AG04450 (cell line): ENCODE results near the gene C5orf63. TPM values are rescaled to one million over a fixed set of nuclear protein-coding genes. Genes with fewer than 3 reads are reported as not detected.

ENCODE experiments used
- CTCF ChIA-PET: fragments of 300-600, 350-600 bp; formaldehyde crosslinking; extraction: SDS; loops from one replicate; lab custom pipeline; 2022; ENCODE audit warnings: antibody characterized with exemption, inconsistent platforms; lab: Charles Lee
- POLR2A ChIA-PET: fragments of 350-600 bp; formaldehyde crosslinking; extraction: SDS; loops from one replicate; lab custom pipeline; 2021; ENCODE audit warnings: antibody characterized with exemption, inconsistent platforms; lab: Yijun Ruan, JAX
- DNase-seq: peaks from one replicate; pipeline ENCODE4 v3.0.0-alpha.2; 2011; ENCODE audit warnings: low read depth, low spot score
- H3K27ac ChIP-seq: one replicate; pipeline ENCODE4 v1.5.1; 2012; ENCODE audit warnings: low read depth, low read length, control low read depth
- H3K27me3 ChIP-seq: one replicate; pipeline ENCODE4 v1.6.0; 2012; ENCODE audit warnings: low read length; ENCODE audit not compliant: control insufficient read depth, insufficient read depth
- H3K4me3 ChIP-seq: 2 replicates; pipeline ENCODE4 v1.5.1; 2011; ENCODE audit warnings: mild to moderate bottlenecking, low read depth, low read length, control low read depth
- H3K9me3 ChIP-seq: 2 replicates; pipeline ENCODE4 v1.5.1; 2012; ENCODE audit warnings: low read length; ENCODE audit not compliant: control insufficient read depth, insufficient read depth
- CTCF ChIP-seq: IDR thresholded peaks from 2 replicates; pipeline ENCODE4 v1.5.1; 2011; ENCODE audit warnings: low read depth, low read length, control low read depth, inconsistent platforms
- polyA plus RNA-seq: library from polyadenylated mRNA; depleted of rRNA; stranded (reverse); fragments of >200 nt; gene quantifications from 2 replicates; pipeline ENCODE4 v1.2.3, GENCODE V29; 2011

The C5orf63 gene
- polyA plus RNA-seq, 1 experiment = 2.9 TPM

DNA sequence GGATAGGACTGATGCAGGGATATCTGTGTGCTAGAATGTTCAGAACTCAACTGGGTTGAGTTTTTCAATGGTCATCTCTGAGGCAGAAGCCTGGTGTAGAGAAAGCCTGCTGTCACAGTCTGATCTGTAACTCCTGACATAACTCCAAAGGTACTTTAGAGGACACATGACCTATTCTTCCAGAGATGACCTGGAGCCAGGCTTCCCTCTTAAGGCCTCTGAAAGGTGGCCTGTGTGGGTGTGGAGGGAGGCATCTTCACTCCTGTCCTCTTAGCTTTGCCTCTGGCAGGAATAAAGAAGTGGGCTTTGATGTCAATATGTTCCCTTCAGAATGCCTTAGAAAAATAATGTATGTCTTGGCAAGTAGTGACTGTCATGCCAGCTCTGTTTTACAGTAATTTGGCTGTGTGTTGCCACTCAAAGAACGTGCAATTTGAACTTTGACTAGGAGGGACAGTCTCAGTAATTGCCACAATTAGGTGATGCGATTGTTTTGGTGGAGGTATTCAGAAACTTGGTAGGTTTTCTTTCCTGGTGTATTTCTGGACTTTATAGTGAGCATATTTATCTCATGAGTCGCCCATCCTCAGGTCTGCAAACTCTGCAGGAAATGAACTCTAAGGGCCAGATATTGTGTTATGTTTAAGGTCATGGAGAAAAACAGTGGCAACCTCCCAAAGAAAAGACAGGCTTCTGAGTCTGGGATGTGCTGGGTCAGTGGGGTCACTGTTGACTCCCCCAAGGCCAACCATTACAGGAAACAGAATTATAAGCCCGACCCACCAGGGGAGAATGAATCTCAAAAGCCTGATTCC, 3.2 kb upstream of the C5orf63 start:
- no peak for DNase-seq
- CTCF ChIA-PET = interaction anchor here (0.7 kb wide), 1 partner anchor 228 kb away, joined by 4 read pairs; no protein-coding TSS in a partner anchor
- TF ChIP-seq CTCF = no peak
- Histone ChIP-seq H3K27ac (no peak overlapping the region), H3K4me3 (no peak overlapping the region), H3K27me3 (no peaks in the 10 kb centered on the region), H3K9me3 (no peaks in the 10 kb centered on the region; the same call in 1 of the 2 replicates)
- POLR2A ChIA-PET = no interaction called here

GRCh38 chr5:127074466-127074865, 1.2 kb upstream of the C5orf63 start:
- Histone ChIP-seq H3K27ac (no peak overlapping the region), H3K4me3 (no peak overlapping the region), H3K9me3 (no peaks in the 10 kb centered on the region; the same call in 1 of the 2 replicates), H3K27me3 (no peaks in the 10 kb centered on the region)
- no peak for TF ChIP-seq CTCF
- ChIA-PET POLR2A (no interaction called here), CTCF (interaction anchor here (1.5 kb wide), 1 partner anchor 17 kb away, joined by 4 read pairs; no protein-coding TSS in a partner anchor)
- DNase-seq = no peak

- DNase-seq = no peak
- CTCF ChIA-PET = no interaction called here
- H3K9me3 ChIP-seq = no peaks in the 10 kb centered on the region; the same call in 1 of the 2 replicates
- no peak for TF ChIP-seq CTCF
- POLR2A ChIA-PET = no interaction called here
- H3K4me3 ChIP-seq = no peak overlapping the region
- no peaks in the 10 kb centered on the region for H3K27me3 ChIP-seq
- H3K27ac ChIP-seq = no peak overlapping the region
Observed at GRCh38 chr5:127070243-127070642, 3.1 kb downstream of the C5orf63 start.

GRCh38 chr5:127068493-127069214, 4.6 kb downstream of the C5orf63 start:
- ChIA-PET POLR2A (no interaction called here), CTCF (no interaction called here)
- Histone ChIP-seq H3K27me3 (no peaks in the 10 kb centered on the region), H3K4me3 (no peak overlapping the region), H3K9me3 (no peaks in the 10 kb centered on the region; the same call in 1 of the 2 replicates), H3K27ac (no peak overlapping the region)
- no peak for TF ChIP-seq CTCF
- no peak for DNase-seq

DNA sequence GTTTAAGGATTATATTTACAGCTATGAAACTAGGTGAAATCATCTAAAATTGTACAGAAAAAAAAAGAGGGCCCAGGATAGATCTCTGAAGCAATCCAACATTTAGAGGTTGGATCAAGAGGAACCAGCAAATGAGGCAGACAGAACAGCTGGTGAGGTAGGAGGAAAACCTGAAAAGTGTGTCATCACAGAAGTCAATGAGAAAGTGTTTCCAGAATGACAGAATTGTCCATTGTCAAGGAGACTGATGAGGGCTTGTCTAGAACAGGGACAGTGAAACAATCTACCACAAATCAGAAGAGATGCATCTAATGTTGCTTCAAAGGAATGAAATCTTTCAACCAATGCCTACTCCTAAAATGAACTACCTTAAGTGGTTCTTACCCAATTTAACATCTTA, 6.6 kb downstream of the C5orf63 start:
- H3K27ac ChIP-seq = no peak overlapping the region
- no peaks in the 10 kb centered on the region for H3K9me3 ChIP-seq
- no peak overlapping the region for H3K4me3 ChIP-seq
- no peaks in the 10 kb centered on the region for H3K27me3 ChIP-seq
- TF ChIP-seq CTCF = no peak
- no peak for DNase-seq
- ChIA-PET POLR2A (no interaction called here), CTCF (no interaction called here)
